GM19452 (cell line): ENCODE results near the gene RMND5A.
A peak's percentile ranks its signal among the peaks of the same experiment; 100 is the strongest.
"Not testable (repeated sequence)": the region's sequence is repeated elsewhere in the genome, so short reads cannot be mapped to it uniquely, and the experiment has no call there.

Experiments used
- ATAC-seq: cut with Tn5 transposase; IDR thresholded peaks from one replicate; pipeline ENCODE4 v1.9.1; 2021; ENCODE audit not compliant: unreplicated experiment

The RMND5A gene

DNA sequence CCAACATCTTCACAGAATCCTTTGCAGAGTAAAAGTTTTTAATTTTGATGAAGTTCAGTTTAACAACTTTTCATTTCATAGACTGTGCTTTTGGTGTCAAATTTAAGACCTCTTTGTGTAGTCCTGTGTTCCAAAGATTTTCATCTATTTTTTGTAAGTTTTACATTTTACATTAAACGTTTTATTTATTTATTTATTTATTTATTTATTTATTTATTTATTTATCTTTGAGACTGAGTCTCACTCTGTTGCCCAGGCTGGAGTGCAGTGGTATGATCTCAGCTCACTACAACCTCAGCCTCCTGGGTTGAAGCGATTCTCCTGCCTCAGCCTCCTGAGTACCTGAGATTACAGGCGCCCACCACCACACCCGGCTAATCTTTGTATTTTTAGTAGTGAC lies 12.0 kb upstream of the RMND5A start:
- not testable (repeated sequence) for ATAC-seq

GRCh38 chr2:86714579-86715173 lies 5.4 kb upstream of the RMND5A start:
- not testable (repeated sequence) for ATAC-seq

- ATAC-seq: not testable (repeated sequence)
These were observed 841 bp upstream of the RMND5A start for GRCh38 chr2:86719263-86719636.

DNA sequence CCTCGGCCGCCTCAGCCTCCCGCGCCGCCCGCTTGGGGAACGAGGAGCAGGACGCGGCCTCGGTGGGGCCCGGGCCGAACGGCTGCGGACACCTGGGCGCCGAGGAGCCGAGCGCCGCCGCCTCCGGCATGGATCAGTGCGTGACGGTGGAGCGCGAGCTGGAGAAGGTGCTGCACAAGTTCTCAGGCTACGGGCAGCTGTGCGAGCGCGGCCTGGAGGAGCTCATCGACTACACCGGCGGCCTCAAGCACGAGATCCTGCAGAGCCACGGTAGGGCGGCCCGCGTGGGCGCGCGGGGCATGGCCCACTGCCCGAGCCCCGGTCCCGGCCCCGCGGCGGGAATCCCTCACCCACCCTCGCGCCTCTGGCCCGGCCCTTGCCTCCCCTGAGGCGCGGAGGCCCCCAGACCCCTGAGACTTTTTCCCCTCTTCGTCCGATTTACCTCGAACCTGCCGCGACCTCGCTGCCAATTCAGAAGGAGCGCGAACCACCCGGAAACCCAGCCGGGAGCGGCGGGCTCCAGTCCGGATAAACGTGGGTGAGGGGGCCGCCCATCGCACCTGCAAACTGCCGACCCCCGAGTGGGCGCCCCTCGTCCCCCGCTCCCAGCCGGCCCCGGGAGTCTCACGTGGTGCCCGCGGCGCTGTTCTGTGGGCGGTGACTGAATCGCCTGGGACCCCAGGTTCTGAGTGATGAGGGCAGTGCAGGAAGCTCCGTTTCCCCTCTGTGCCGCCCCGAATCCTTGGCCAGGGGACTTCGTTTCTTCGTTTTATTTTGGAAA lies 639 bp downstream of the RMND5A start:
- peak; percentile 38 for ATAC-seq

DNA sequence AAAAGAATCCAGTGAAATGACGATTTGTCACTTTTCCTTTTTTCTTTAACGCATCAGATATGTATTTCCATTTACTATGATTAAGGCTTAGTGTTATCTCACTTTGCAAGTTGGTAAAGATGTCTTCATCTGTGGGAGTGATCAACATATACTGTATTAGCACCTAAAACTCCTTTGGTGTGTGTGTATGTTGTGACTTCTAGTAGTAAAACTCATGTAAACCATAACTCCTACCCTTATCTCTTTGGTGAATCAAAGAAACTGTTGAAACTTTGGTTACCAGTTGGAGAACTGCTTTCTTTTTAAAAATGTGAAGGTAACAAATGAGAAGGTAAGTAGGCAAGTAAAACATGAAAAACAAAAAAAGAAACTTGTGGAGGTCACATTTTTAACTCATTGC lies 5.6 kb downstream of the RMND5A start:
- not testable (repeated sequence) for ATAC-seq

GRCh38 chr2:86732040-86732525 lies 12.0 kb downstream of the RMND5A start:
- not testable (repeated sequence) for ATAC-seq

- ATAC-seq: not testable (repeated sequence)
These were observed 12.7 kb downstream of the RMND5A start for GRCh38 chr2:86732837-86733236.

DNA sequence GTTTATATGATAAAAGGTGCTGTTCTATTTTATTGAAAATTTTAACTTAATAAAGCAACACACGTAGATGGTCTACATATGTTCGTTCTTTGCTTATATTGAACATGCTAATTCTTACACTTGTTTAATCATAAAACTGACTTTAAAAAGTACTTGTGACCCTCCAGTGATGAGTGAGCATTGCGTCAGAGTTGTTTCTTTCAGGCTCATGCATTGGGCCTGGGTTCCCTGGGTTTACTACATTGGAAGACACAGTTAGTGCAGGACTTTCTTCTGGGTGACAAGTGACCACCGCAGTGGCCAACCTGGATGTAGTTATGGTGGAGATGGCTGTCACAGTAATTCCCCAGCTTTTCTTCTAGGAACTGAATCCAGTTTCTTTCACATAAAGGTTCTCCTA lies 13.4 kb downstream of the RMND5A start:
- not testable (repeated sequence) for ATAC-seq

DNA sequence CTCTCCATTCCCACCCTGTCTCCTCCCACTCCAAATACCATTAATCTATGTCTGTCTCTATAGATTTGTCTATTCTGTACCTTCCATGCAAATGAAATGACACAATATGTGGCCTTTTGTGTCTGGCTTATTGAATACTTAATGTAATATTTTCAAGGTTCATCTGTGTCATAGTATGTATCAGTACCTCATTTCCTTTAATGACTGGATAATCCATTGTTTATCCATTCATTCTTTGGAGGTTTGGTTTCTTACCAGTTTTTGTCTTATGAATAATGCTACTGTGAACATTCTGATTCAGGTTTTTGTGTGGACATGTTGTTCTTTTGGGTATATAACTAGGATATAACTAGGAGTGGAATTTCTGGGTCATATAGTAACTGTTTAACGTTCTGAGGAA lies 14.8 kb downstream of the RMND5A start:
- ATAC-seq: not testable (repeated sequence)

DNA sequence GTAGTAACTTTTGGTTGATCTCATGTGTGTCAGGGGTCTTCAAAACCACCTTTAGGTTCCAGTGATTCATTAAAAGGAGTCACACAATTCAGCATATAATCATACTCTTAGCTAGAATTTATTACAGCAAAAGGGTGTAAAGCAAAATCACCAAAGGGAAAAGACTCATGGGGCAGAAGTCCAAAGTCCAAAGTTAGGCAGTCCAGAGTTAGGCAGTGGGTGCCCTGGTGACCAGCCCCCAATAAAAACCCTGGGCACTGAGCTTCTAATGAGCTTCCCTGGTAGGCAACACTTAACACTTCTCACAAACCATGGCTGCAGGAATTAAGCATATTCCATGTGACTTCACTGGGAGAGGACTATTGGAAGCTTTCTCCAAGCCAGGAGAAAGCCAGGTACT lies 19.4 kb downstream of the RMND5A start:
- ATAC-seq: not testable (repeated sequence)

GRCh38 chr2:86739889-86740288 lies 19.8 kb downstream of the RMND5A start:
- not testable (repeated sequence) for ATAC-seq

GRCh38 chr2:86741889-86742498 lies 21.9 kb downstream of the RMND5A start:
- ATAC-seq: not testable (repeated sequence)

DNA sequence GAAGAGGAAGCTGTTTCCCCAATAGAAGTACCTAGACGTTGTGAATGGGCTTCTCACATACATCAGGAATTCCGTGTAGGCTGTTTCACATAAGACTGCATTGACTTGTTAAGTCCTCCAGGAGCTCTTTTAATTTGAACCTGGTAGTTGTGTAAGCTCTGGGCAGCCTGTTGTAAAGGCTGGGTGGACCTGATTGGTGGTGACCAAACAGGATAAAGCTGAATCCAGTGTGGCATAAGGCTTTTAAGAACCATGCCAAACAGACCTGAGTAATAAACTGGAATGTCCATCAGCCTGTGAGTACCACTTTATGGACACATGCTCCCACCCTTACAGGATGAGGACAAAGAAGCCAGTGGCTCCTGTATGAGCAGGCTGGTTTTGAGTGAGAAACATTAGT lies 24.1 kb downstream of the RMND5A start:
- ATAC-seq: no peak

DNA sequence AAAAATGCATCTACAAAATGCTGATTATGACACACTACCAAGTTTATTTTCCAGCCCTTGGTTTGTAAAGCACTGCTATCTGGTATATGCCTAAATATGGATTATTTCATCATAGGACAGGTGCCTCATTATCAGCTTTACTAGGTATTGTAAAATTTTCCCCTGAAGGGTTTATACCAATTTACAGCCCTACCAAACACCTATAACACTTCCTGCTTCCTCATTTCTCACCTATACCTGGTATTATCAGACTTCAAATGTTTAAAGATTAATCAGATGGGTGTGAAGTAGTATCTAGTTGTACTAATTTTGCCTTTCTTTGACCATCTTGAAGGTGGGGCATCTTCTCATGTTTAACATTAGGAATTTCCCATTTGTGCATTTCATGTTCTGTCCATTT lies 26.8 kb downstream of the RMND5A start:
- ATAC-seq: no peak

DNA sequence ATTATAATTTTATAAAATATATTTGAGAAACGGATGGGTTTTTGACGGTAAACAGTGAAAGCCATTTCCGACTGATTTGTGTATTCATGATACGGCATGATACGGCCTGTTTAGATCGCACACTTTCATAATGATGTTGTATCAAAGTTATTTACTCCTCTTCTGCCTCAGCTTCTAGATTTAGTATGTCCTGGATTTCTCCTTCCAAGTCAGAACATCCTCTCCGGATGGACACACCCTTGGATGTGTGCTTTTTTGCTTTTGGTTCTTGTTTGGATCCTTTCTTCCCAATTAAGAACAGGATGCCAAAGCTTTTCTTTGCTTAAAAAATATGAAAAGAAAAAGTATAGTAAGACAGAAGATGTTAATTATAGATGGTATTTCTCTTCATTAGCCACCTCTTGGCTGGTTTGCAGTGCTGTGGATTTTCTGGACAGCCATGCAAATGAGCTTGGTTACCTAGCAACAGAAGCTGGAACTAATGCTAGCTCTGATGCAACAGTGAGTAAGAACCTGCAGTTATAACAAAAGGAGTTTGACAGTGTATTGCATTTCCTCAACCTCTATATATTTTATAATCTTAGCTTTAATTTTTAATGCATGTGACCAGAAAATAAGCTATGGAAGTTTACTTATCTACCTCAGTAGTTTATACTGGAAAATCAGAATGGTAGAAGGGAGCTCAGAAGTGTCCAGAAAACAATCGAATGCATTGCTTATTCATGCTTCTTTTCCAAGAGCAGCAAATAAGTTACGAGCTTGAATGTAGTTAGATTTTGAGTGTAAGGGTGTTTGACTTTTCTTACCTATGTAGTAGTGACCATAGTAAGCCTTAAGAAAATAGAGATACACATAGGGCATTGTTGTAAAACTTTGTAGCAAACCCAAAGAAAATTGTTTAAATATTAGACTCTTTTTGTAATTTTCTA lies 27.9 kb downstream of the RMND5A start:
- ATAC-seq: peak; percentile 69

DNA sequence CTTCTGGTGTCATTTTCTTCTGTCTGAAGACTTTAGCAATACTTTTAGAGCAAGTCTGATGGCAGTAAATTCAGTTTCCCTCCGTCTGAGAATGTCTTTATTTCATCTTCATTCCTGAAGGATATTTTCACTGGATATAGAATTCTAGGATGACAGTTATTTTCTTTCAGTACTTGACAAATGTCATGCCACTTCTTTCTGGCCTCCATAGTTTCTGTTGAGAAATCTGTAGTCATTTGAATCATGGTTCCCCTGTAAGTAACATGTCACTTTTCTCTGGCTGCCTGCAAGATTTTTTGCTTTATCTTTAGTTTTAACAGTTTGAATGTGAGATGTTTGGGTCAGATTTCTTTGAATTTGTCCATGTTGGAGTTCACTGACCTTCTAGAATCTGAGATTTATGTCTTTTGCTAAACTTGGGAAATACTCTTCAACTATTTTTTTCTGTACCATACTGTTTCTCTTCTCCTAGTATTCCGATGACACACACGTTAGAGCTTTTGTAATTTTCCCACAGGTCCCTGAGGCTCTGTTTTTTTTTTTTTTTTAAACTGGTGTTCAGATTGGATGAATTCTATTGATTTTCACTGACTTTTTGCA lies 30.2 kb downstream of the RMND5A start:
- ATAC-seq: no peak

- no peak for ATAC-seq
These were observed 31.7 kb downstream of the RMND5A start for GRCh38 chr2:86751778-86752177.

DNA sequence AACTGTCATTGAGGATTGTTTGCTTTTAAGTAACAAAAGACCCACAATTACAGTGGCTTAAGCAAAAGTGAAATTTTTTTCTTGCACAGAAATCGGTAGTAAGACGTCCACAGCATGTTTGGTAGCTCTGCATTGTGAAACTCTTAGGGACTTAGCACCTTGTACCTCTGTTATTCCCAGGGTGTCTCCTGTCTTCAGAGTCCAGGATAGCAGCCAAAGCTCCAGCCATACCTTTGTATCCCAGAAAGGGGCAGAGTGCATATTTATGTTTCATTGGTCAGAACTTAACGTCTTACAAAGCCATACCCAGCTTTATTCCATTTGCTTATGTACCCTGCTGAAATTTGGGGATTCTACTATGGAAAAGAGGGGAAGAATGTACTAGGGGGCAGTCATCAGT lies 32.8 kb downstream of the RMND5A start:
- no peak for ATAC-seq

- ATAC-seq: no peak
These were observed 33.5 kb downstream of the RMND5A start for GRCh38 chr2:86753606-86754005.

GRCh38 chr2:86758405-86758804 lies 38.3 kb downstream of the RMND5A start:
- ATAC-seq: no peak

DNA sequence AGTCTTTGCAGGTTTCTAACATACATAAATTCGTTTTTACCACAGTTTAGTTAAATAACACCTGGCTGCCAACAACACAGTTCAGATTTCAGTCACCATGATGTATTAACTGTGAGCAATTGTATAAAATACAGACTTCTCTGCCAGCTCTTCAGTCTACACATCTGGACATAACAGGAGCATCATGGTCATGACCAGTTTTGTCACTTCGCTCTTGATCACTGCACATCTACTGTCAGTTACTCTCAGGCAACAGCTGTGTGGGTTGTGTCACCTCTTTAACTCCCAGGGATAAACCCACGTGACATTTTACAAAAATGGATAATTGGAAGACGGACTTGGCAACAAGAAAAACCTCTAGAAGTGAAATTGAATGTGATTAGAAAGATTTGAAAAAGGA lies 40.3 kb downstream of the RMND5A start:
- ATAC-seq: no peak
